Activated CD4-positive, alpha-beta T cell treated with anti-CD3 and anti-CD28 coated beads for 48 hours (primary cell): Measurements from ENCODE around the gene SDK1.
"Not testable (repeated sequence)": the region's sequence is repeated elsewhere in the genome, so short reads cannot be mapped to it uniquely, and the experiment has no call there.

Experiments used
- DNase-seq: peaks from one replicate; pipeline ENCODE4 v3.0.0-alpha.2; 2020

SDK1 gene

DNA sequence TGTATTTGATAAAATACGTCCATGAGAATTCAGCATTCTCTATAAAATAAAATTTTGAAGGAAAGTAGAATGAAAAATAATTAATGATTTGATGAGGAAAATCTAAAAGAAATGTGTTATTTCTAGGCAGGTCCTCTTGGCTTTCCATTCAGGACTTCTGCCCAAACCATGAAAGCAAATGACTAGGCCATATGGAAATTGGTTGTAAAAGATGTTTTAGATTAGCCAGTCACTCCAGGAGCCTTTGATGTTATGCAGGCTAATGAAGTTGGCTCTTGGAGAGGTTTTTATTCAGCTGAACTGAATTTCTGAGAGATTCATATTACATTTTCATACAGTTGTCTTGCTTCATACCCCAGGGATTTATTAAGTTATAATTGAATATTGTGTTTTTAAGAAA, 452.8 kb downstream of the SDK1 start:
- DNase-seq = no peak

DNA sequence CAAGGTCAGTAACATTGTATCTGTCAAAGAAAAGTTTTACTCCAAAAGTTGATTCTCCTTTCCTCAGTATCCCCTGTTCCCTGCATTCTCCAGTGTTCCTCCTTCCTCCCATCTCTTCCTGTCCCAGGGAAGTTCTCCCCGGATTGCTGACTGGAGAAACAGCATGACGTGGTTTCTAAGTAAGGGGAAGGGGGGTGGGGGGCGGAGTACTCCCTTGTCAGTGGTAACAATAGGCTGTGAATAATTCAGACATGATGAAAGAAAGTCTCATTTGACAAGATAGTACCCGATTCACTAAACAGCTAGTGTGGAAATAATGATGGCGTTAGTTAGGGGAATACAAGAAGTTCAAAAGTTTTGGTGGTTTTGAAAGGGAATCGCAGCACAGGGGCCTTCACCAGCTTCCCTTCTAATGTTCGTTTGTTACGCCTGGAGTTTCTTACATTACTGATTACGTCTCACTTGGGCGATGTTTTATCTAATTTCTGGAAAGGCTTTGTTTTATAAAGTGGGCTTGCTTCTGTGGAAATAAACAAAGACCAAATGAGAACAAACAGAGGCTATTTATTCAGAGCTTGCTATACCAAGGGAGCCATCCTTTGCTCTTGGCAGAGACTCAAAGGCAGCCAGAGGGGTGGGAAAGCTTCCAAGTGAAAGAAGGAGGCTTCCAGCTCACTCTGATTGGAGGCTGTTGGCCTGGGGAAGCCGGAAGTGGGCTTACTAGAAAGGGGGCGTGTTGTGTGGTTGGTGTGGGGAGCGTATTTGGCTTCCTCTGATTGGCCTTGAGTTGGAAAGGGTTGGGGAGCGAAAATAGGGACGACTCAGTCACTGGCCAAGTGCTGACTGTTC, 453.7 kb downstream of the SDK1 start:
- DNase-seq = no peak

DNA sequence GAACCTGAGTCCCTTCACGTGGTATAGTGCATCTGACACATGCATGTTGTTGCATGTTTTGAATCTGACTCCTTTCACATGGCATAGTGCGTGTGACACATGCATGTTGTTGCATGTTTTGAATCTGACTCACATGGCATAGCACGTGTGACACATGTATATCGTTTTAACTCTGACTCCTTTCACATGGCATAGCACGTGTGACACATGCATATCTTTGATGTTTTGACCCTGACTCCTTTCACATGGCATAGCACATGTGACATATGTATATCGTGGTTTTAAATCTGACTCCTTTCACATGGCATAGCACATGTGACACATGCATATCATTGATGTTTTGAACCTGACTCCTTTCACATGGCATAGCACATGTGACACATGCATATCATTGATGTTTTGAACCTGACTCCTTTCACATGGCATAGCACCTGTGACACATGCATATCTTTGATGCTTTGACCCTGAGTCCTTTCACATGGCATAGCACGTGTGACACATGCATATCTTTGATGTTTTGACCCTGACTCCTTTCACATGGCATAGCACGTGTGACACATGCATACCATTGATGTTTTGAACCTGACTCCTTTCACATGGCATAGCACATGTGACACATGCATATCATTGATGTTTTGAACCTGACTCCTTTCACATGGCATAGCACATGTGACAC, 454.9 kb downstream of the SDK1 start:
- DNase-seq = not testable (repeated sequence)

DNA sequence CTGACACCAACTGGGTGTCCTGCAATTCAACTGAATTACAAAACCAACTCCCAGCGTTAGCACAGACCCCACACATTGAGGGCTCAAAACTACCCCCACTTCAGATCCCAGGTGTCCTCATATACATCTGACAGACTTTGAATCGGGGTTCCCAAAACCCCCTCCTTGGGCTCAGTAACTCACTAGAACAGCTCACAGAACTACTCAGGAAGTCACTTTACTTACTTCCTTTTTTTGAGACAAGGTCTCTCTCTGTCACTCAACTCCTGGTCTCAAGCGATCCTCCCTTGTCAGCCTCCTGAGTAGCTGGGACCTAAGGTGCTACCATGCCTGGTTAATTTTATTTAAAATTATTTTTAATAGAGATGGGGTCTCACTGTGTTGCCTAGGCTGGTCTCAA, 456.0 kb downstream of the SDK1 start:
- DNase-seq = no peak

DNA sequence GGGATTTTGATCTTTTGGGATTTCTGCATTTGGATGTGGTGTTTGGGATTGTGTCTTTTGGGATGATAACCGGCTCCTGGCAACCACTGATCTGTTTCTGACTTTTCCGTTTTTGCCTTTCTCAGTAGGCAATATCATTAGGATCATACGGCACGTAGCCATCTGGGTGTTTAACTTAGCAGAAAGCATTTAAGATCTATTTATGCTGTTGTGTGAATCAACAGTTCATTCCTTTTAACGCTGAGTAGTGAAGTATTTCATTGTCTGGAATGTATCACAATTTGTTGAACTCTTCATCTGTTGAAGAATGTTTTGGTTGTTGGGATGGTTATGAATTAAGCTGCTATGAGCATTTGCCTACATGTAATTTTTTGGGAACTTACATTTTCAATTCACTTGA, 459.6 kb downstream of the SDK1 start:
- no peak for DNase-seq

DNA sequence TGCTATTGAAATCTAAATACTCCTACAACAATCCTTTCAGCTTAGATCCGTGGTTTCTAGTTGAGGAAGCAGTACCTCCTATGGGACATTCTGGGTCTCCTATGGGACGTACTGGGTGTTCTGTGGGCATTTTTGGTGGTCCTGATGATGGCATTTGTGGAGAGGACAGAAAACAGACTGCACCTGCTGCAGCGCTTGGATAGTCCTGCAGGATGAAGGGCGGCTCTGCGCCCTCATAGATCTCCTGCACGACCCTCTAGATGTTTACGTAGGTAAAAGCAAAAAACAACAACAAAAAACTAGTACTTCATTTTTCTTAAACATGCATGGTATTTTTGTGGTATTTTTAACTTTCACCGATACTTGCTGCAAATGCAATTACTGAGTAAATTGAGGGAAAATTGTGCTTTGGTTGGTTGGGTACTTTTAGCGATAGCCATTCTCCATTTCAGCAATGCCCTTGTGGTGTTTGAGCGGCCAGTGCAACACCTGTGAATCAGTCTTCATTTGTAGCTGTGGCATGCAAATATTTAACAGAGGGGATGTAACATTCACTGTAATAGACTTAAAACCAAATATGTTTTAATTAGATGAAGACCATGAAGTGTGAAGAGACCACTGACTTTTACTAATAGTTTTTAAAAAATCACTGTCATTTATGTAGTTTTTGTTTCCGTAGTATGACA, 461.2 kb downstream of the SDK1 start:
- DNase-seq = no peak

DNA sequence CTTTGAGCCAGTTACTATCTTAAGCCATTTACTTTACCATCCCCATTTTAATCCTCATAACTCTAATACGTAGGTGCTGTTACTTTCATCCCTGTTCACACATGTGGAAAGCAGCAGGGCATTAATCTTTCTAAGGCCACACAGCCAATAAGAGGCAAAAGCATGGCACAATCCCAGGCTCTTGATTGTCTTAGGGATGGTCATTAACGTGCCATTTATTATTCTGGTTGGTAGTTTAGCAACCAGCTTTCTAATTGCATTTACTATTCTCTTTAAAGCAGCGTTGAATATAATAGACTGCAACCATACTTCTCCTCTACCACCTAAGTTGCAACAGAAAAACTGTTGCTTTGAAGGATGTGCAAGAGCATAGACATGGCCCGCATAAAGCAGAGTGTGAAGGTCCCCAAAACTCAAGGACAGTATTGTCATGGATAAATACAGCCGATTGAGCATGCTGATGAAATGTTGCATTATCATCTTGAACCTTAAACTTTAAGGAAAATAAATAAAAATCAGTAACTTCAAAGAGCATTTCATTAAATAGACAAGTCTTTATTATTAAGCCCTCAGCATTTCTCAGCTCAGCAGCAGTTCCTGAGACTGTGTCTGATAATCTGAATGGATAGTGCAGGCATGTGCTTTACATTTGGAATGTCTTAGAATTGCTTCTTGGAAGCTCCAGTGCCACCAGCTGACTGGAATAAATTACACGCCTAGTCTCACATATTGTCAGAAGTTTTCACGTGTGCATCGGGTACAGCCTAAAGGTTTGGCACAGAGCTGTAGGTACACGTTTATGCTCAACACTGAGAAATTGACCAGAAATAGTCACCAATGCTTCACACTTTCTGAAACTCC, 467.1 kb downstream of the SDK1 start:
- DNase-seq = no peak

DNA sequence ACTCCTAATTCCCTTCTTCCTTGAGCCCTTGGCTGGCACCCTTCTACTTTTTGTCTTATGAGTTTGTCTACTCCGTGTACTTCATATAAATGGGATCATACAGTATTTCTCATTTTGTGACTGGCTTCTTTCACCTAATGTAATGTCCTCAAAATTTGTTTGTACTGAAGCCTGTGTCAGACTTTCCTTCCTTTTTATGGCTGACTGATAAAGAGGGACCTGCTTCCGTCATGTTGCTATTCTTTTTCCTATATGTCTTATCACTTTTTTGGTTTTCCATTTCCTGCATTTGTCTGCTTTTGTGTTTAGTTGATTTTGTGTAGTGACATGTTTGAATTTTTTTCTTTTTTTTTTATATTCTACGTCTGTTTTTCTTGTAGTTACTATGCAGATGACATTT, 470.9 kb downstream of the SDK1 start:
- no peak for DNase-seq

DNA sequence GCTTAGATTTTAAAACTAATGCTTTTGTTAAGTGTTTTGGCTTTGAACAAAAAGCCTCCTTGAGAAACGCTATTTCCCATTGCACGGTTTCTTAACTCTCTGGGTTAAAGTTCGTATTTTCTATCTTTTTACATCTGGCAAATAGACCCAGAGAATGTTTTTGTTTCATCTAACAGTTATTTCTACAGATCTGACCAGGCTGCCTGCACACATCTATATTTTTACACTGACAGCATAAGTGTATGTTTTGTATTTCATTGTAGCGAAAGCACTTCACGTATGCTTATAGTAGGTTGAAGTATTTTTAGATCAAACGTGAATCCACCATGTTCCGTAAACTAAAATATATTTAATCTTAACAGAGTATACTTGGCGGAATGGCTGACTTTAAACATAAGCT, 477.3 kb downstream of the SDK1 start:
- no peak for DNase-seq

DNA sequence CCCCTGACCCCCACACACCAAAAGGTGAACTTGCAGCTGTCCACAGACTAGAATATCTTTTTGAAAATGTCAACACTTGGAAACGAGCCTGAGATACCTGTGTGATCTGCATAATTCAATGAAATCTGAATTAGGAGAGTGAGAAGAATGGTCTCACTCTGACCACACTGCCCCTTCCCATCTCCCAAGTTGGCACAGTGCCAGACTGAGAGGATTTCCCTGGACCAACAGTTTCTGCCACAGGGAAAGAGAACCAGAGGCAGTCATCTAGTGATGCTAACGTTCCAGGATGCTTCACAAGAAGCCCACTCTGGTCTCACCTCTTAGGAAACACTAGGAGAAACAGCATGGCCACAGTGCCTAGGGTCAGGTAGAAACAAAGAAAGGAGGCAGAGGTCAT, 479.0 kb downstream of the SDK1 start:
- no peak for DNase-seq

DNA sequence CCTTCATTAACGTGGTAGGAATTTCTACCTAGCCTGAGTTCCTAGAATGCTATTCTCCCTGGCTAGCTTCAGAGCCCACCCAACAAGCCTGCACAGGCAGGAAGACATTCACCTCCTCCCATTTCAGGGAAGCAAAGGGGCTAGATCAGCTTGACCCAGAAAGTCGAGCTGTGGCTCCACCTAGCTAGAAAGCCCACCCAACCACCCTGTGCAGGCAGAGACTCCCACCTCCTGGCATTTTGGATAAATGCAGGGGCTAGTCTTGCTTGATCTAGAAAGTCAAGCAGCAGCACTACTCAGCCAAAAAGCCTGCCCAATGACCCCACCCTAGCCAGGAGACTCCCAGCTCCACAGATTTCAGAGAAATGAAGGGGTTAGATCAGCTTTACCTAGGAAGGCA, 479.5 kb downstream of the SDK1 start:
- no peak for DNase-seq

DNA sequence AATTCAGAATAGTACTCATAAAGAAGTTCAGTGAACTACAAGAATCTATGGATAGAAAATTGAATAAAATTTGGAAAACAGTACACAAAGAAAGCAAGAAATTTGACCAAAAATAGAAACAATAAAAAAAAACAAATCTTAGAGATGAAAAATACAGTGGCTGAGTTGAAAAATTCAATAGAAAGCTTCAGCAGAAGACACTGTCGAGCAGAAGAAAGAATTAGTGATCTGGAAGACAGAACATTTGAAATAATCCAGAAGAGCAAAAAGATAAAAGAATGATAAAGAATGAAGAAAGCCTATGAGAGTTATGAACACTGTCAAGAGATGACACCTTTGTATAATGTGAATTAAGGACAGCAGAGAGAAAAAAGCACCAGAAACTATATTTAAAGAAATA, 480.6 kb downstream of the SDK1 start:
- DNase-seq = no peak

DNA sequence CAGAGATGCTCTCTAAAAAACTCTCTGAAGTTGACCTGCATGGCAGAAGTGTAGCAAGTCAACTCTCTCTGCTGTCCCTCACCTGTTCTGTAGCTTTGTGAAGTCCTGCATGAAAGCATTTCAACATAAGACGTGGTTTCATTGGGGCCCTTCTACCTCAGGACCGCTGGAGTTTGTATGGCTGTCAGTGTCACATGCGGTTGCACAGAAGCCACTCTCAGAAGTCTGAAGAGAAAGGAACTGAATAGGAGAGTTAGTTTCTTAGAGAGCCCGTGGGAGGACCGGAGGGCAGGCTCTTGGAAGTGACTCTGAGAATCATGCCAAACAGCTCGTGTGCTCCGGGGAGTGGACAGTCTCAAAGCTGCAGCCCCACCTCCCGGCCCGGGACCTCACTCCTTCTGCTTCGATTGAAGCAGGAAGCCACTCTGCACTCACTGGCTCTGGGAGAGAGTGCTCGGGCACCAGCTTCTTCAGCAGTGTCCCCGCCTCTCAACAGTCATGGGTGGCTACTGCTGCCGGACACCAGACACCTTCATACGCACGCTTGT, 486.7 kb downstream of the SDK1 start:
- no peak for DNase-seq

DNA sequence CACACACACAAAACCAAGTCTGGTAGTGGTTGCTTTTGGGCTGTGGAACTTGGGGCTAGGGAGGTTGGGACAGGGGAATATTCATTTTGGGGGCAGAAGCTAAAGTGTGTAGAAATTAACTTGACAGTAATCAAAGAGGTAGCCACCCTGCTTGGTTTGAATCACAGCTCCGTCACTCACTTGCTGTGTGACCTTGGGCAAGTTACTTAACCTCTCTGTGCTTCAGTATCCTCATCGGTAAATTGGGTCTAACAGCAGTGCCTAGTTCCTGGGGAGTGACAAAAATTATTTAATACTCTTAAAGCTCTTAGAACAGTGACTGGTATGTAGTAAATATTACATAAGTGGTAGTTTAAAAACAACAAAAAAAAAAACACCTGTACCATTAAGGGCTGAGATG, 489.8 kb downstream of the SDK1 start:
- DNase-seq = no peak

DNA sequence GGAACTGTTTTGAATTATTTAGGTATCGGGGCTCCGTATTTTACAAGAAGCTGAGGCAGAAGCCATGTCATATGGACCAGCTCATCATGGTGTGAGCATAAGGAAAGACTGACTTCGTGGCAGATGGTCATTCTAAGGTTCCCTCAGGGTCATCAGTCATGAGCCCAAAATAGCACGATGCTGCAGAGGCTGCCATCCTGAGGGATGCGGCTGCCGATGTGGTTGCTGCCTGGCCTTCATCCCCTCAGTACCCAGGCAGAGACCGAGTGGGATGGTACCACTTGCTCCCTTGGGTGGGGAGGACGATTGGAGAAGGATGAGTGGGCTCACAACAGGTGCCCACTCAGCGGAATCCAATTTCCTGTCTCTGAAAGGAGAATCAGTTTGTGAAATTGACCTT, 490.3 kb downstream of the SDK1 start:
- DNase-seq = no peak

DNA sequence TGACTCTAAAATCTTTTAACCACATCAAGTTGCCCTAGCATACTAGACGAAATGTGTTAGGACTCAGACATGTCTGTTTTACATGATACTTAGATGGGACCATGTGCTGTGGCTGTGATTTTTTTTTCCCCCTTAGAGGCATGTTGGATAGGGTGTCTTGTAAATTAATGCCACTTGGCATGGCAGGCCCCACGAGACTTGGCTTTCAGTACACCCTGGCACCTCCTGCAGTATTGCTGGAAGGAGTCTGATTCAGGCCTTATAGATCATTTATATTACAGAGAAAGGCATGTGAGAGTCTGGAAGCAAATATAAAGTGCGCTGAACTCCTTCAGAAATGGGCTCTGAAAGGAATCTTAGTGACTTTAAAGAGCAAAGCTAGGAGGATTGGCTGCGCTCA, 494.1 kb downstream of the SDK1 start:
- DNase-seq = no peak

DNA sequence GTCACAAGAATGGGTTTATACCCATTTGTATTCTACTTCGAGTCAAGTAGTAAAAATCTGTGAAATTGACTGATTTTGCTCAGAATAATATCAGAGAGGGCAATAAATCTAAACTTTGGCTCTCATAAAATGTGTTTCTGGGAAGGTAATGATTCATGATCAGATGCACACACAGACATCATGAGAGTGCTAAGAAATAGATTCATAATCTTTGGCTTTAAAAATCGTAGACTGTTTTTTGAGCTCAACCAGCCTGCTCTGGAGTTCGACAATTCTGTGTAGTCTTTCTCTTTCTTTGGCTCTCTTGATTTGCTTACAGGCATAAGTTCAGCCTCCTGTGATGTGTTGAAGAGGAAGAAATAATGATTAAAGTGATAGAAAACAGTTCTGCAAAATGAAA, 494.7 kb downstream of the SDK1 start:
- DNase-seq = no peak

DNA sequence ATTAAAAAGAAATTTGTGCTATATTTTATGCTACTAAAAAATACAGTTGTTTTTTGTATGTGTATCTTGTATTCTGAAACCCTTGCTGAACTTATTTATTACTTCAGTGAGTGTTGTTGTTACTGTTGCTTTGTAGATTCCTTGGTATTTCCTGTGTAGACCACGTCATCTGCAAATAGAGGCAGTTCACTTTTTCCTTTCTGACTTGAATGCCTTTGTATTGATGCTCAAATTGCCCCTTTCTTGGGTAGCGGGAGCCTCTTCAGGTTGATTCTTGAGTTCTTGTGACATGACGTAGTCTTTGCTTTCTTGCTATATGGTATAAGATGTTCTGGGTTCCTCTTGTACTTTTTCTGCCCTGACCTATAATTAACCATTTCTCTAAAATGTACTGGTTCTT, 504.1 kb downstream of the SDK1 start:
- no peak for DNase-seq

DNA sequence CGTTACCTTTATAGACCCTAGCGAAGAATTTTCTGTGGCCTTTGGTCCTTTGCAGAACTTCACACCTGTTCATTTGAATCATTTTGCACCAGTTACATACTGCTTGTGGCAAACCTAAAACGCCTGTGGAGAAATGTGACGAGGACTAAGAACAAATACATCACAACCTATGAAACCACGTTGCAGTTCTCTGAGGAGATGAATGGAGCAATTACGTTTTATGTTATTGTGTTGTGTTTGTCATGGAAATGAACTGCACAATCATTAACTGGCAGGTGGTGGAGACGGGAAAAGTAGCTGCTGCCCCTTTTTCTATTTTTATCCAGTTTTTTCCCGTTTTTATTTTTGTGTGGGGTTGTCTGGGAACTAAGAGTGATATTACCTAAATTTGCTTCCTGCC, 505.5 kb downstream of the SDK1 start:
- DNase-seq = no peak

DNA sequence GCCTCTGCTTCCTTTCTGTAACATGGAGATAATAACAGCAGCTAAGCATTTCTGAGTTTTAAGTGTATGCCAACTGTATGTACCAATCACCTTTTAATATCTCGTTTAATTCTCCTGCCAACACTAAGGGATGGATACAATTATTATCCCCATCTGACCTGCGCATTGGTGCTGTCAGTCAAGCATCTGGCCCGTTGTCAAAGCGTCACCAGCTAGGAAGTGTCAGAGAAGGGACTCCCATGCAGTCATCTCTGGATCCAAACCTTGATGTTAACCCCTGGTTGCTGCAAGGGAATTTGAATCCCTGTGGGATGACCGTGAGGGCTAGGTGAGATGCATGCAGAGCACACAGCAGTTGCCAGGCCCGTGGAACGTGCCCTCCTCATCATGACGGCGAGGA, 506.8 kb downstream of the SDK1 start:
- no peak for DNase-seq

DNA sequence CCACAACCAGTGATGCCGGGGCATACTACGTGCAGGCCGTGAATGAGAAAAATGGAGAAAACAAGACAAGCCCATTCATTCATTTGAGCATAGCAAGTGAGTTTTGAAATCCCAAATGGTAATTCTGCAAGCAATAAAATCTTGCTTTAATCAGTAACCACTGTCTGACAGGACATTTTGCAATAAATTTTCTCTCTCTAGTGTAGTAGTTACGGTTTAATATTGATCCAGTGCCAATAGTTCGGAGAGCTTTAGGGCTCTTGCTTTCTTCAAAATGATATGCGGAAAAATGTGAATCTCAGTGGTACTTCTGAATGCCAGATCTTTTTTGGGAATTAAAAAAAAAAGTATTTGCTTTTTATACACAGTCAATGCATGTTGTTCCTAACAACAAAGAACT, 520.4 kb downstream of the SDK1 start:
- DNase-seq = no peak

DNA sequence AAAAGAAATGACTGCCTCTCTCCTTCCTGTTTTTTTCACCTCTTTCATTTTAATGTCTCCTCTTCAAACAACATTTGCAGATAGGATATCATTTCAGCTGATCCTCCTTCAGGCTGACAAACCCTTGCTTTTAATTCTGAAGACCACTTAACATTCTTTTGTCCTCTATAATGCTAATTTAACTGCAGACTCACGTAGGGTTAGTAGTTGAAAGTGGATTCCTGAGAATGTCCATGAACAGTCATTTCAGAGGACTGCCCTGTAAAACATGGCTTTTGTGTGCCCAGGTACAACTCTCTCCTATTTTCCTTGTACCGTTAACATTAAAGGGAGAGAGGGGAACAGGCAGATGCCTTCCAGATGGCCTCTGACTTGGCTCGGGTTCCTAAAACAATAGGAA, 524.4 kb downstream of the SDK1 start:
- DNase-seq = no peak

DNA sequence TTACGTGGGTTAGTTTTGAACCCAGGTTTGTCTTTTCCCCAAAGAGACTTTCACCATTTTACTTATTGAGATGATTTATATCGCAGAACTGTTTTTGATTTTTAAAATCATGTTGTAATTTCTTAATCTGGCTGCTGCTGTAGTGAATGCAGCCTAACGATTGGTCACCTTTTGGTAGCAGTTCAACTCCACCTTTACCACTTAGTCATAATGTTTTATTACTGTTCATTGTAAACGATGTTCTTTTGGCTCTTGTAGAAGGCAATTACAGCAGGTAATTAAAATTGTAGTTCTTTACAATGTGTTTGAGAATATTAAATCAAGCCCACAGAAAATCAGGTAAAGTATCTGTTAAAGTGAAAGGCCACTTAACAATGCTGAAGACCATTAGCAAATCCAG, 531.1 kb downstream of the SDK1 start:
- DNase-seq = no peak
